ENCODE data around the gene PLAC8L1. TPM values are rescaled to one million over a fixed set of nuclear protein-coding genes. Genes with fewer than 3 reads are reported as not detected.
A peak's percentile ranks its signal among the peaks of the same experiment; 100 is the strongest.

PLAC8L1 gene
- total RNA-seq, 2 experiments from 2014 or later = 0.28 to 2.1 TPM

- no peak for TF ChIP-seq EZH2phosphoT487 (IDR thresholded peaks at IDR 0.05; ENCODE audit: borderline replicate concordance, low read depth, low read length)
- TF ChIP-seq CTCF (conservative IDR thresholded peaks at IDR 0.05; ENCODE audit: low read length) = no peak
- no peak overlapping the region for H3K27ac ChIP-seq (ENCODE audit: low read depth, low read length, poor library complexity, severe bottlenecking)
- no peaks in the 10 kb centered on the region for H3K9me2 ChIP-seq (ENCODE audit: insufficient read depth, low read length)
- intact Hi-C loops (cut with micrococcal nuclease; ENCODE audit: unreplicated experiment) = no loop called here
- H3K4me3 ChIP-seq (ENCODE audit: low read depth, low read length, poor library complexity, severe bottlenecking) = no peak overlapping the region
- POLR2A ChIA-PET = interaction anchor here (0.9 kb wide), 2 partner anchors 14 to 40 kb away, joined by 3 read pairs; no protein-coding TSS in a partner anchor
- no peak overlapping the region for H3K4me2 ChIP-seq (ENCODE audit: low read length)
- no peaks in the 10 kb centered on the region for H3K4me1 ChIP-seq (ENCODE audit: insufficient read depth, low read length, poor library complexity, severe bottlenecking)
- H2AFZ ChIP-seq (ENCODE audit: low read length) = no peak overlapping the region
- CTCF ChIA-PET (ENCODE audit: unreplicated experiment) = no interaction called here
- no peaks in the 10 kb centered on the region for H3K79me2 ChIP-seq (ENCODE audit: insufficient read depth, low read depth, low read length)
- no peaks in the 10 kb centered on the region for H3K9me3 ChIP-seq (ENCODE audit: low read length)
- H3K36me3 ChIP-seq (ENCODE audit: insufficient read depth, low read length) = no peaks in the 10 kb centered on the region
- no peak for DNase-seq (ENCODE audit: low spot score)
- no peaks in the 10 kb centered on the region for H4K20me1 ChIP-seq (ENCODE audit: insufficient read depth, low read length)
- no TSS peak for BruUV-seq (replicated peaks)
Observed at GRCh38 chr5:146068206-146068605, 37.2 kb downstream of the PLAC8L1 start.

- no TSS peak for BruUV-seq (replicated peaks)
- Histone ChIP-seq H3K27ac (ENCODE audit: low read depth, low read length, poor library complexity, severe bottlenecking) (no peak overlapping the region), H3K79me2 (ENCODE audit: insufficient read depth, low read depth, low read length) (no peaks in the 10 kb centered on the region), H3K36me3 (ENCODE audit: insufficient read depth, low read length) (no peaks in the 10 kb centered on the region), H3K4me2 (ENCODE audit: low read length) (no peak overlapping the region), H3K4me1 (ENCODE audit: insufficient read depth, low read length, poor library complexity, severe bottlenecking) (no peaks in the 10 kb centered on the region), H2AFZ (ENCODE audit: low read length) (no peak overlapping the region), H3K4me3 (ENCODE audit: low read depth, low read length, poor library complexity, severe bottlenecking) (no peak overlapping the region), H3K9me2 (ENCODE audit: insufficient read depth, low read length) (no peaks in the 10 kb centered on the region), H4K20me1 (ENCODE audit: insufficient read depth, low read length) (no peaks in the 10 kb centered on the region), H3K9me3 (ENCODE audit: low read length) (no peaks in the 10 kb centered on the region)
- ChIA-PET CTCF (ENCODE audit: unreplicated experiment) (no interaction called here), POLR2A (interaction anchor here (1.2 kb wide), 1 partner anchor 26 kb away, joined by 3 read pairs; no protein-coding TSS in a partner anchor)
- no peak for DNase-seq (ENCODE audit: low spot score)
- peak; percentile 23; the same call in 1 of the 2 replicates for TF ChIP-seq CTCF (conservative IDR thresholded peaks at IDR 0.05; ENCODE audit: low read length)
- TF ChIP-seq EZH2phosphoT487 (IDR thresholded peaks at IDR 0.05; ENCODE audit: borderline replicate concordance, low read depth, low read length) = no peak
- intact Hi-C loops (cut with micrococcal nuclease; ENCODE audit: unreplicated experiment) = no loop called here
Observed at GRCh38 chr5:146066968-146067367, 38.4 kb downstream of the PLAC8L1 start.

- Histone ChIP-seq H3K36me3 (ENCODE audit: insufficient read depth, low read length) (no peaks in the 10 kb centered on the region), H3K79me2 (ENCODE audit: insufficient read depth, low read depth, low read length) (no peaks in the 10 kb centered on the region), H3K4me1 (ENCODE audit: insufficient read depth, low read length, poor library complexity, severe bottlenecking) (no peaks in the 10 kb centered on the region), H4K20me1 (ENCODE audit: insufficient read depth, low read length) (no peaks in the 10 kb centered on the region), H3K9me3 (ENCODE audit: low read length) (no peaks in the 10 kb centered on the region), H3K4me2 (ENCODE audit: low read length) (no peak overlapping the region), H3K9me2 (ENCODE audit: insufficient read depth, low read length) (no peaks in the 10 kb centered on the region), H3K27ac (ENCODE audit: low read depth, low read length, poor library complexity, severe bottlenecking) (no peak overlapping the region), H2AFZ (ENCODE audit: low read length) (no peak overlapping the region), H3K4me3 (ENCODE audit: low read depth, low read length, poor library complexity, severe bottlenecking) (no peak overlapping the region)
- POLR2A ChIA-PET = interaction anchor here (0.6 to 0.7 kb wide), 2 partner anchors 209 to 1617 kb away, joined by 3 to 5 read pairs; no protein-coding TSS in a partner anchor
- no peak for DNase-seq (ENCODE audit: low spot score)
- intact Hi-C loops (cut with micrococcal nuclease; ENCODE audit: unreplicated experiment) = no loop called here
- CTCF ChIA-PET (ENCODE audit: unreplicated experiment) = no interaction called here
- TF ChIP-seq CTCF (conservative IDR thresholded peaks at IDR 0.05; ENCODE audit: low read length) = no peak
- TF ChIP-seq EZH2phosphoT487 (IDR thresholded peaks at IDR 0.05; ENCODE audit: borderline replicate concordance, low read depth, low read length) = no peak
- no TSS peak for BruUV-seq (replicated peaks)
Observed at GRCh38 chr5:146060221-146060585, 45.2 kb downstream of the PLAC8L1 start.
